Posterior cingulate gyrus (tissue), 11 donors: ENCODE measurements around the gene KRTDAP.

Experiments
- DNase-seq, 10 donors: peaks; one replicate each; pipeline versions ENCODE4 v3.0.0 to v3.0.0-alpha.2; 2020 to 2021; ENCODE audit warnings: mixed read lengths in 3 of 10
- intact Hi-C: fragments of 100-400 bp; cut with DNase I; formaldehyde crosslinking; loops from one replicate; pipeline ENCODE4 v1.15.1; 2023

Gene KRTDAP

DNA sequence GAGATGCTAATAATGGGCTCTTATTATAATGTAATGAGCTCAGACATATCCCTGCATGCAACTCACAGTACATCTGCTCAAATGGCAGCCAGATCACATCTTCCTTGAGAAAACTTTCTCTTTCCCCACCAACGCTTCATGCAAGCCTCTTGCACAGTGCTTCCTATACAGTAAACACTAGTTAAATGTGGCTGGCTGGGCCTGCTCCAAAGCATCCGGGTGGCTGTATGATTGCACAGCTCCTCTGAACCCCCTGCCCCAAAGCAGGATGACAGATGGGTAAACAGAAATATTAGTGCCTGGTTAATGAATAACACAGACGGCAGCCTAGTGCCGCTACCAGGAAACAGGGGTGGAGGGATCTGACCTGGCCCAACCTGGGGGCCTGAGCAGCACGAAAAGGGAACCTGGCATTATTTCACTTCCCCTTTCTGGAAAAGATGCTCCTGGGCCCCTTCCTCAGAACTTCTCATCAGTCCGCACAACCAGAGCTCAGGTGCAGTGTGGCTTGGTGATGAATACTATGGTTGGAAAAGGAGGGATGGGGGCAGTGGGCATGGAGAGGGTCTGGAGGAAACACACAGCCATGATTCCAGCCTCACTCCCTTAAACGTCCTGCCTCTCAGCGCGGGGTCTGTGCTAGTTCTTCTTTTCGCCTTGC lies 31.4 kb downstream of the KRTDAP start:
- DNase-seq: no peak
- intact Hi-C loops: no loop called here

DNA sequence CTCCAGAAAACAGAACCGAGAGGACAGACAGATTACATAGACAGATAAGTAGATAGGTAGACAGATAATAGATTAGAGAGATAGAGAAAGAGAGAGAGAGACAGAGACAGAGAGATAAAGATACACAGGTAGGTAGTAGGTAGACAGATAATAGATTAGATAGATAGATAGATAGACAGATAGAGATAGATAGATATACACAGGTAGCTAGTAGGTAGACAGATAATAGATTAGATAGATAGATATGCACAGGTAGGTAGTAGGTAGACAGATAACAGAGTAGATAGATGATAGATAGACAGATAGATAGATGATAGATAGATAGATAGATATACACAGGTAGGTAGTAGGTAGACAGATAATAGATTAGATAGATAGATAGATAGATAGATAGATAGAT lies 32.1 kb downstream of the KRTDAP start:
- no peak for DNase-seq
- intact Hi-C loops: no loop called here

DNA sequence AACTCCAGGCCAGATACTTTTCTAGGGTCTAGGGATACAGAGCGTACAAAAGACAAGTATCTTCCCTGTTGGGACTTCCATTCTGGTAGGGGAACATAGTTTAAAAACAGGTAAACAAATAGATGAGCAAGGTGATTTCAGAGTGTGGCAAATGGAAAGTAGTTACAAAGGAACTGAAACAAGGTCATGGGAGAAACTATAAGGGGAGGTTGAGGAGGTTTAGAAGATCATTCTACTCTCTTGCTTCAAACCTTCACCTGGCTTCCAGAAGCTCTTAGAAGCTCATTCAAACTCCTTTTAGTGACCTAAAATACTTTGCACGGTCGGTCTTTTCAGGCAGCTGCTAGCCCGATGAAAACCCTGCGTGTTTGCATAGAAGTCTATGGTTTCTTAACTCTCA lies 33.1 kb downstream of the KRTDAP start:
- DNase-seq: no peak
- intact Hi-C loops: no loop called here

DNA sequence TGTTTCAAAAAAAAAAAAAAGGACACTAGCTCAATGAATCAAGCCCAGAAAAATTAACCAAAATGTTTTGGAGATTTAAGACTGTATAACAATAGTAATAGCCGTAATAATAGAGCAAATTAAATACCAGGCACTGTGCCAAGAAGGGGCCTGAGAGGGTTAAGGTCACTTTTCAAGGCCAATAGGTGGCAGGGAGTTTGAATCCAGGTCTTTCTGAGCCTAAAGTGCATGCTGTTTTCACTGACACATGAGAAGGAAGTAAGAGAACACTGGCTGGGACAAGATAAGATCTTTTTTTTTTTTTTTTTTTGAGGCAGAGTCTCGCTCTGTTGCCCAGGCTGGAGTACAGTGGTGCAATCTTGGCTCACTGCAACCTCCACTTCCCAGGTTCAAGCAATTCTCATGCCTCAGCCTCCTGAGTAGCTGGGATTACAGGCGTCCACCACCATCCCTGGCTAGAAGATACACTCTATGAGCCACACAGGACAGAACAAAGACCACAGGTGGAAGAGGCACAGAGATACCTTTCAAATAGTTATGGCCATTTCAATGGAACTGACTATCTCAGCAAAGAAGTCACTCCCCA lies 34.6 kb downstream of the KRTDAP start:
- no peak for DNase-seq
- intact Hi-C loops: no loop called here

DNA sequence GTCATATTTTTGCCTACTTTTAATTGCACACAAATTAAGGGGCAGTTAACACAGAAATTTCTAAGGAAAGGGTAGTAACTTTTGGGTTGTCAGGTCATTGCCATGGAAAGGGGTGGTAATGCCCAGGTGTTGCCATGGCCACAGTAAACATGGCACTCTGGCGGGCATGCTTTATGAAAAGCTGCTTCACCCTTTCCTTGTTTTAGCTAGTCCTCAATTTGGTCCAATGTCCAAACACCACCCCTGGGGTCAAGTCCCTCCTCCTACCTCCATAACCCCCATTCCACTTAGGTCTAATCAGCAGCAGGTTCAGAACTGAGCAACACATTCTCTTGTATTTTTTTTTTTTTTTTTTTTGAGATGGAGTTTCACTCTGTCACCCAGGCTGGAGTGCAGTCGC lies 35.6 kb downstream of the KRTDAP start:
- intact Hi-C loops: no loop called here
- no peak for DNase-seq

DNA sequence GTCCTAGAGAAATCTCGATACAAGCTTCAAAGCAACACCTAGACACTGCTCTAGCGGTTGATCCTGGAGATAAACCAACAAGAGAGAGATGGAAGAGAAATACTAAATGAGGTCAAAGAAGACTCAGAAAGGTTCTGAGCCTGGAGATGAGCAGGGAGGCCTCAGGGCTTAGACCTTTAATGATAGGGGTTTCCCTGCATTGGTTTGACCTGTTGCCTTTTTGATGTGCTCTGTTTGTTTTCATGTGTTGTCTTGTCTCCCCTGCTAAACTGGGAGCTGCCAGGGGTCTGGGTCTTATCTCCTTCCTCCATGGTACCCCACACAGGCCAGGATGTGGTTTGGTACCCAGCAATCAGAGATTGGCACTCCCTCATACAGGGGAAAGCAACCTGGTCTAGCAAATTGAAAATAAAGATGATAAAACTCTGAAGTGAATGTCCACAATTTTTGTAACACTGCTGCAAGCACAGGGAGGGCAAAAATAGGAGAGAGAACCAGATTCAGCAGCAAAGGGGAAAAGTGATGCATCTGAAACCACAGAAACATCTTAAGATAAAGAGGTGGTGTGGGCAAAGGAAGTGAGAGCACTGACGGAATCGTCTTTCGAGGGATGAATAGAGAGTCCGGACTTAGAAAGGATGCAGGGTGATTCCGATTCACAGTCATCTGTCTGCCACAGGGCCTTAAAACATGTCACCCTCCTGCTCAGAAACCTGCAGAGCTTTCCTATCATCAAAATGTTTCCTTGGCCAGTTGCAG lies 38.7 kb downstream of the KRTDAP start:
- no peak for DNase-seq
- intact Hi-C loops: no loop called here

DNA sequence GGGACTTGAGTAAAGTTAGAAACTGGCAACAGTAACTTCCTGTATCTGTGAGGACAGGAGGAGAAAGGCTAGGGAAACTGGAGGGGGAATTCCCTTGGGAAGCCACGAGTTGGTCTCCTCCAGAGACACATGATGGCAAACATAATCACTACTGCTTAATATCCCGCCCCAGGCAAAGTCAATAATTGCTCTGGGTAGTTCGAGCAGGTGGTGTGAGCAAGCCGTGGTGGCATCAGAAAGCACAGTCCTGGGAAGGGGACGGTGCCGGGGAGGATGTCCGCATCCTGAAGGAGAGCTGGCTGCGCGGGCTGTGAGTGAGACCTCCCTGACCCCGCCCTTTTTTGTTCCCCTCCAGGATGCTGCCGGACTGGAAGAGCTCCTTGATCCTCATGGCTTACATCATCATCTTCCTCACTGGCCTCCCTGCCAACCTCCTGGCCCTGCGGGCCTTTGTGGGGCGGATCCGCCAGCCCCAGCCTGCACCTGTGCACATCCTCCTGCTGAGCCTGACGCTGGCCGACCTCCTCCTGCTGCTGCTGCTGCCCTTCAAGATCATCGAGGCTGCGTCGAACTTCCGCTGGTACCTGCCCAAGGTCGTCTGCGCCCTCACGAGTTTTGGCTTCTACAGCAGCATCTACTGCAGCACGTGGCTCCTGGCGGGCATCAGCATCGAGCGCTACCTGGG lies 40.8 kb downstream of the KRTDAP start:
- no peak for DNase-seq

DNA sequence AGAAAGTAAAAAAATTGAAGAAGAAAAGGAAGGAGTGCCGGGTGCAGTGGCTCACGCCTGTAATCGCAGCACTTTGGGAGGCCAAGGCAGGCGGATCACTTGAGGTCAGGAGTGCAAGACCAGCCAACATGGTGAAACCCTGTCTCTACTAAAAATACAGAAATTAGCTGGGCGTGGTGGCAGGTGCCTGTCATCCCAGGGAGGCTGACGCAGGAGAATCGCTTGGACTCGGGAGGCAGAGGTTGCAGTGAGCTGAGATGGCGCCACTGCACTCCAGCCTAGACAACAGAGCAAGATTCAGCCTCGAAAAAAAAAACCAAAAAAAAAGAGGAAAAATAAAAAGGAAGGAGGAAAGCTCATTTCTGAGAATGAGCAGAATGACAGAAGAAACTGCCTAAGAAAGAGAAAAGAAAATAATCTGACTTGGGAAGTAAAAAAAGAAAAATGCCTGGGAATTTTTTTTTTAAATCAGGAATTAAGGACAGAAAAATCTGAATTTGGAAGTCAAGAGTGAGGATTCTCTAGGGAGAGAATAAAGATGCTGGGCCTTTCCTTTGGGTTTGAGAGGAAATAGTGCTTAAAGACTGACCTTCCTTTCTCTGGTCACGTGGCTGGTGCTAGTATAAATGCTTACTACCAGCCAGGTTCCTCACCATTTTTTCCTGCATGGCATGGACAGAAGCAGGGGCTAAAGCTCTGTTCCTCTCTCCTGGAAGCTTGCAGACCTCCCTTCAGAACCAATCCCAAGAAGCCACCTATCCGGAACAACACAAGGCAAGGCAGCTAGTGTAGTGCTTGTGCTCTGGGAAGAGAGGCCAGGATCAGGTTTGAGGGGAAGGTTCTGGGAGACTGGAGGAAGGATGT lies 42.4 kb downstream of the KRTDAP start, which contains the start of gene FFAR2:
Gene FFAR2 (plus strand): TSS at position 652 of the 864 bp plus-strand sequence. CDS start 1,458 bp downstream, outside the sequence.
- intact Hi-C loops: no loop called here
- DNase-seq: no peak

More for the DNA sequence above, 40.8 kb downstream of the KRTDAP start:
- intact Hi-C loops: no loop called here

DNA sequence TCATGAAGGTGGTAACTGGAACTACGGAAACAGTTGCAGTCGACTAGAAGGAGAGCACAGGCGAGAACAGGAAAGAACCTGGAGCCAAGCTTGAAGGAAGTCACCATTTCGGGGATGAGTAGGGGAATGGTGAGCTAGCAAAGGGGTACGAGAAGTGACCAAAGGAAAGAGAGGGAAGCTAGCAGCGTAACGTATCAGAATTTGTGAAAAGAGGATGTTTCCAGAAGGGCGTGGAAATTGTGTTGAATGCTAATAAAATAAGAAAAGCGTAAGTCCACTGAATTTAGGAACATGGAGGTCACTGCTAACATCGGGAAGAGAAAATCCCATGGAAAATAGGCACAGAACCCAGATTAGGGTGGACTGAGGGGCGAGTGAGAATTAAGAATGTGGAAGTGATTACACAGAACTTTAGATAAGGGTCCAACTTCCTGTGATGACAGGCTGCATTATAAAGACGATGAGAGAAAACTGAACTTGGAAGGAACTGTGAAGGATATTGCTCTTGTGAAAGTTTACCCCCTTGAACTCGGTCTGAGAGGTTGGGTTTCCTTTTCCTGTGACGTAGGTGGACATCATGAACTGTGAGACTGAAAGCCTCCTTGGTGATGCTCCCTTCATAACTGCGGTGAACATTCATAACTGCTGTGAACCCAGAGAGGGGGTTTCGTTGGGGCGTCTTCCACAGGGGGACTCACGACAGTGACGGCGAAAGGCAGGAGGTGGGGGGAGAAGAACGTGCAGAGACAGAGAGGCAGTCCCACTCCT lies 44.3 kb downstream of the KRTDAP start:
- intact Hi-C loops: no loop called here

DNA sequence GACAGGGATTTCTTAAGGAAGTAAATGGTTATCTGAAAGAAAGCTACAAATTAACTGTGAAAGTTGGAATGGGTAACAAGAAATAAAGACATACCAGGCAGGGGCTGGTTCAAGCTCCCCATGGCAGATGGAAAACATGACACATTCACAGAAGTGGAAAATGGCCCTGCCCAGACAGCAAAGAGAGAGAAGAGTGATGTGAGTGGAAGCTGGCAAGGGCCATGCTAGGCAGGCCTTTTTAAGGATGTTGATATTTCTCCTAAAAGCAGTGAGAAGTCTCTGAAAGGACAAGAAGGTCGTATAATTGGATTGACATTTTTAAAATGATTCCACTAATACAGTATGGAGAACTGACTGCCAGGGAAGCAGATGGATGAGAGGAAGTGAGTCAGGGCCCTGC lies 45.5 kb downstream of the KRTDAP start:
- intact Hi-C loops: no loop called here
- DNase-seq: no peak

More for the DNA sequence above, 44.3 kb downstream of the KRTDAP start:
- no peak for DNase-seq

DNA sequence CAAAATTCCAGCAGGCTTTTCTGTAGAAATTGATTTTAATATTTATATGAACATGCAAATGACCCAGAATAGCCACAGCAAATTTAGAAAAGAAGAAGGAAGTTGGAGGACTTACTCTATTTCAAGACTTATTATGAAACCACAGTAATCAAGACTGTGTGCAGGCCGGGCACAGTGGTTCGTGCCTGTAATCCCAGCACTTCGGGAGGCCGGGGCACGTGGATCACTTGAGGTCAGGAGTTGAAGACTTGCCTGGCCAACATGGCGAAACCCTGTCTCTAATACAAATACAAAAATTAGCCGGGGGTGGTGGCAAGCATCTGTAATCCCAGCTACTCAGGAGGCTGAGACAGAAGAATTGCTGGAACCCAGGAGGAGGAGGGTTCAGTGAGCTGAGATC lies 48.2 kb downstream of the KRTDAP start:
- DNase-seq: no peak
- intact Hi-C loops: no loop called here

DNA sequence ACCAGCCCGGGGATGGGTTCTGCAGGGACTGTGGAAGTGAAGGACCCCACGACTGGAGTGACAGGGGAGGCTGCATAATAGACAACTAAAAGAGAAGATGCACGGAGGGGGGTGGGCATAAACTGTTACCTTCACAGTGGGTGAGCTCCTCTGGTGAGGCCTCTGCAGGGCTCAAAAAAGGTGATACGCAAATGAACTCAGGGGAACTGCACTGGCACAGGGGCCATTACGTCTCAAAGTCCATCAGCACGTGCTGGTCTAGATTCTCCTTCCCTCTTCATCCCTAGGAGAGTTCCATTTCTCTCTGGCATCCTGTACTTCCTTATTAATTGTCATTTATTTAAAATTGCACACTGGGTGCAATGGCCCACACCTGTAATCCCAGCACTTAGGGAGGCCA lies 50.3 kb downstream of the KRTDAP start:
- intact Hi-C loops: no loop called here
- DNase-seq: no peak

DNA sequence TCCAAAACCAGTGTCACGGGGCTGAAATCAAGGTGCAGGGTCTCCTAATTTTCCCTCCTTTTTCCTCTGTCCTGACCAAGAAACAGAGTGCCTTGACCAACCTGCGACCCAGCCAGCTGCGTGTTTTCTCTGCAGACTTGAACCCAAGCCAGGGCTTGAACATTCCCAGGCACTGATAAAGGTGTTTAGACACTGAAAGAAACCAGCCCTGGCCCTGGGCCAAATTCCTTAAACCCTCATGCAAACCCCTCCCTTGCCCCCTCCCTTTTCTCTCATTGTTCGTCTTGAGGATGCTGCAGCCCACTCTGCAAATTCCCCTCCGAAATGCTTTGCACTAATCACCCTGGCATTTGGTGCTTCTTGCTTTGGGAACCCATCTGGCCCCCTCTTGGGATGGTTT lies 51.7 kb downstream of the KRTDAP start:
- intact Hi-C loops: no loop called here
- no peak for DNase-seq

DNA sequence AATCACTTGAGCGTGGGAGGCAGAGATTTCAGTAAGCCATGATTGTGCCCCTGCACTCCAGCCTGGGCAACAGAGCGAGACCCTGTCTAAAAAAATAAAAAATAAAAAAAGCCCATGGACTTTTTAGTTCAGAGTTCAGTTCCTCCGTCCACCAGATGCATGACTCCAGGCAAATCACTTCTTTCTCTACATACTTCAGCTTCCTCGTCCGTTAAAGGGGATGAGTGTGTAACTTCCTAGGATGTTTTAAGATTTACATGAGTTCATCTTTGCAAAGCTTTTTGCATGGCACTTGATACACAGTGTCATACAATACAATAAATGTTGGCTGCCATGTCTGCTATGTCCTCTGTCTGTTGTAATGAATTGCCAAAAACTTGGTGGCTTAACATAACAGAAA lies 52.2 kb downstream of the KRTDAP start:
- no peak for DNase-seq
- intact Hi-C loops: no loop called here

DNA sequence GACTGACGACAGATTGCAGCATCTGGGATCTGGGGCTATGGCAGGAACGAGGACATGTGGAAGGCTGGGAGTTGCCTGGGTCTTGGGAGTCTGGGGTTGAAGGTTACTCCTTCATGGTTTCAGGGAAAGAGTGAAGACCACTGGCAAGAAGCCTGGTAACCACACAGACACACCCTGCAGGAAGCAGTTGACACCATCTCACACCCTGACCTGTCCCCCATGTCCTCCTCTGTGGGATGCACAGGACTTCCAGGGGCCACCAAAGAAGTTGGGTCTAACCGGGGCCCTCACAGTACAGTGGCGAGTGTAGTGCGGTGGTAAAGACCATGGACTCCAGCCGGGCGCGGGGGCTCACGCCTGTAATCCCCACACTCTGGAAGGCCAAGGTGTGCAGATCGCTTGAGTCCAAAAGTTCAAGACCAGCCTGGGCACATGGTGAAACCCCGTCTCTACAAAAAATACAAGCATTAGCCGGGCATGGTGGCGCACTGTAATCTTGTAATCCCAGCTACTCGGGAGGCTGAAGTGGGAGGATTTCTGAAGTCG lies 52.8 kb downstream of the KRTDAP start:
- no peak for DNase-seq
- intact Hi-C loops: no loop called here
